NT2/D1 (cell line): ENCODE results near the gene EGLN1.

Experiments
- YY1 ChIP-seq: IDR thresholded peaks from 2 replicates; pipeline ENCODE4 v1.6.1; 2011; ENCODE audit not compliant: insufficient read length, insufficient read depth
- ZNF274 ChIP-seq: IDR thresholded peaks from 2 replicates; pipeline ENCODE4 v1.6.1; 2011; ENCODE audit warnings: mild to moderate bottlenecking, low read depth, low read length

DNA sequence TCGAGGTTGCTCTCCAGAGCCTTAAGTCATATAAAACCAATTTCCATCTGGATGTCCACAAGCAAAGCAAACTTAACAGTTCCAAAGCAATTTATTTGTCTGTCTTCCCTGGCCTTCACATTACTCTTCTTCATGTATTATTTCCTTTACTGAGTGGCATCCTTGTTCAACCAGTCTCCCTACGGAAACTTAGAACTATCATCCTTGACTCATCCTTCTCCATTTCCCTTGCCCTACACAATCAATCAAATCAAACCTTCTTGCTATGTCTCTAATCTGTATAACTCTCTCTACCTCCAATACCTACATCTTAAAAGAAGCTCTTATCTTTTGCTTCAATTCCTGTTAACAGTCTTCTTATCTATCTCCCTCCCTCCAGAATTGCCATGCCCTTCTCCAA lies 25.4 kb downstream of the EGLN1 start:
- TF ChIP-seq YY1 (no peak), ZNF274 (no peak)
